ENCODE data around the gene KIF23.
"Not testable (repeated sequence)": the region's sequence is repeated elsewhere in the genome, so short reads cannot be mapped to it uniquely, and the experiment has no call there.

KIF23 gene

DNA sequence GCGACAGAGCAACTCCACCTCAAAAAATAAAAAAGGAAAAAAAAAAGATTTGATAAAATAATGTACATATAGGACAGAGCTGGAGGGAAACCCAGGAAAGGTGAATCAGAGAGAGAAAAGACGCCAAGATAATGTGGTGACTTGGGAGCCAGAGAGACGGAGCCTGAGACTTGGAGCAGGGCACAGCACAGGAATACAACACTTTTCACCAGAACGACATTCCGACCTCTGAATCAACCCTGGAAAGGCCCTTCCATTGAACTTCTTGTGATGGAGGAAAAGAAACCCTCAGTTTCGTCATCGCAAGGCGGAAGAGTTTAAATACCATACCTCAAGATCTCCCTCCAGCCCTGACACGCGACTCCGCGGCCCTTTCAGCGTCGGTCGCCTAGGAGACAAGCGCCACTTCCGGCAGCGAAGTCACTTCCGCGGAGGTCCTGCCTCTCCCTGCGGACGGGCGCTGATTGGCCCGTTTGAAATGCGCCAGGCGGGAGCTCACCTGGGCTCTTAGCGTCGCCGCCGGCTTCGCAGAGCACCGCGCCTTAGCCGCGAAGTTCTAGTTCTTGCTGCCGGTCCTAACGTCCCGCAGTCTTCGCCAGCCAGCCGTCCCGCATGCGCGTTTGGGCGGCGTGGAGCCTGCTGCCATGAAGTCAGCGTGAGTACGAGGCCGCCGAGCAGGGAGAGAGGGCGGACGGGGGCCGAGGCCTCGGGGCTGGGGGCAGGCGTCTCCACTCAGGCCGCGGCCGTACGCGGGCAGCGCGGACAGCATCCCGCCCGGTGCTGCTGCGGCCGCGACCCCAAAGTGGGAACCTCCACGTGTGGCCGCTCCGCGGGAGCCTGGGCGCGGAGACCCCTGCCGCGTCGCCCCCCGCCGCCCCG lies at the start of gene KIF23:
KIF23 (plus strand) TSS at position 528 of the 879 bp plus-strand sequence; CDS start at position 645, 117 bp downstream.
- peak; percentile 99 for DNase-seq

GRCh38 chr15:69367236-69367635 lies 46.9 kb upstream of the KIF23 start:
- no peak for DNase-seq

DNA sequence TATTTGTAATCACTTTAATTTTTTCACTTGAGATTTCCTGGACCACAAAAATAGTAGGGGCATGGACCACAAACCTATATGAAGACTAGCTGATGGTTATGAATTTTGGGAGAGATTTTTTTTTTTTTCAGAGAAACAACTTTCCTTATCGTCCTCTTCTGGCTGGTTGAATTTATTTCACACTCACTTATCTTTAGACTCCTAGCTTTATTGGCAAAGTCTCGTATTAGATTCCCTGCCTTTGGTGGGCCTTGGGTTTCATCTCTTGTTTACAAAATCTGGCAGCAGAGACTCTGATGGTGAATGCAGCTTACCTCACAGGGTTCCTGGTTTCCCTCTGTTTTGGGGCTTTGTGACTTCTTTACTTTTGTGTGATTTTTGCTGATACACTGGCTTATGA lies 44.5 kb upstream of the KIF23 start:
- no peak for DNase-seq

GRCh38 chr15:69373406-69373805 lies 40.7 kb upstream of the KIF23 start:
- DNase-seq: no peak

GRCh38 chr15:69375151-69375790 lies 38.9 kb upstream of the KIF23 start:
- DNase-seq: no peak

DNA sequence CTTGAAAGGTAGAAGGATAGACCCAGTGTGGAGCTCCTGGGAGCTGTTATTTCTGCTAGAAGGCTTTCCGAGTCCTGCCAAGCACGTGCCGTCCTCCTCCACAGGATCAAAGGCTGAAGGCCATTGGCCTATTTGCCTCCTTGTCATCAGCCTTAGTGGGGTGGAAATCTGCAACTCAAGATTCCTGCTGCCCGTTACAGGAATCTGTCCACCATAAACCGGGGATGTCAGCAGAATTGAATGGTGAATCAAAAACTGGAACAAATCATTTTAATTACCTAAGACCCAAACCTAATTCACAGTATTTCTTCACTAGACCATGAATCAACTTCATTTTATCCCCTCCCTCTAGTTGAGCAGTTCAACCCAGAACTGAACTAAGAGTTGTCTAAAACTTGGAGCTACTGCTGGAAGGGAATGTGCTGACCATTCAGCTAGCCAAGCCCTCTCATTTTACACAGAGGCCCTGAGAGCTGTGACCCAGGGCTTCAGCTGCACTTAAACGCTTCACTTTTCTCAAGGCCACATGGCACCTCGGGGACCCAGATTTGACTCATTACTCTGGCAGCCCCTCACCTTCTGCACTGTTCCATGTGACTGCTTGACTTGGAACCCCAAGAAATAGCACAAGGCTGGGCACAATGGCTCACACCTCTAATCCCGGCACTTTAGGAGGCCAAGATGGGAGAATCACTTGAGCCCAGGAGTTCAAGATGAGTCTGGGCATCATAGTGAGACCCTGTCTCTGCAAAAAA lies 36.8 kb upstream of the KIF23 start:
- DNase-seq: no peak

- peak; percentile 47 for DNase-seq
These were observed 33.9 kb upstream of the KIF23 start for GRCh38 chr15:69380100-69380725.

DNA sequence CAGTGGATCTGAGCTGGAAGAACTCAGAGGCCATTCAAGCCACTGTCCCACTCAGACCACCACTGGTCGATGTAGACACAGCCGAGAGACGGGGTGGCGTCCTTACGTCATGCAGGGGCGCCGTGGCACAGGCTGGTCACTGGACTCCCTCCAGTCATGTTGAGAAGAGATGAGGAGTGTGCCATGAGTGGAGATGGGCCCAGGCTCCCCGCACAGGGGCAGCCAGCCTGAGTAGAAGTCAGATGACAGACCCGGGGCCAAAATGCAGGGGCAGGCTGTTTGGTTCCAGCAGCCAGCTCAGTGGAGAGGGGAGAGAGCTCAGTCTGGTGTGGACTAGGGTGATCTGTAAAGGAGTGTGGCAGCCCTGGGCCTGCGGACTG lies 33.4 kb upstream of the KIF23 start:
- DNase-seq: no peak

DNA sequence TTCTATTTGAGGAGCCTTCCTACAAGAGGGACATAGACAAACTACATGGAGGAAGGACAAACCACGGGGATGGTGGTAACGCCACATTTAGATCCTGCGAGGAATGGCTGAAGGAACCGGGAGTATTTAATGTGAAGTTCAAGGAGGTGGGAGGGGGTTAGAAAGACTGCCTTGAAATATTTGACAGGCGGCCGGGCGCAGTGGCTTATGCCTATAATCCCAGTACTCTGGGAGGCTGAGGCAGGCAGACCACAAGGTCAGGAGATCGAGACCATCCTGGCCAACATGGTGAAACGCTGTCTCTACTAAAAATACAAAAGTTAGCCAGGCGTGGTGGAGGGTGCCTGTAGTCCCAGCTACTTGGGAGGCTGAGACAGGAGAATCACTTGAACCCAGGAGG lies 32.0 kb upstream of the KIF23 start:
- DNase-seq: not testable (repeated sequence)

GRCh38 chr15:69384066-69384465 lies 30.1 kb upstream of the KIF23 start:
- not testable (repeated sequence) for DNase-seq

GRCh38 chr15:69384626-69385598 lies 29.2 kb upstream of the KIF23 start:
- DNase-seq: no peak

- DNase-seq: no peak
These were observed 28.3 kb upstream of the KIF23 start for GRCh38 chr15:69385831-69386230.

- DNase-seq: no peak
These were observed 27.9 kb upstream of the KIF23 start for GRCh38 chr15:69386284-69386683.

DNA sequence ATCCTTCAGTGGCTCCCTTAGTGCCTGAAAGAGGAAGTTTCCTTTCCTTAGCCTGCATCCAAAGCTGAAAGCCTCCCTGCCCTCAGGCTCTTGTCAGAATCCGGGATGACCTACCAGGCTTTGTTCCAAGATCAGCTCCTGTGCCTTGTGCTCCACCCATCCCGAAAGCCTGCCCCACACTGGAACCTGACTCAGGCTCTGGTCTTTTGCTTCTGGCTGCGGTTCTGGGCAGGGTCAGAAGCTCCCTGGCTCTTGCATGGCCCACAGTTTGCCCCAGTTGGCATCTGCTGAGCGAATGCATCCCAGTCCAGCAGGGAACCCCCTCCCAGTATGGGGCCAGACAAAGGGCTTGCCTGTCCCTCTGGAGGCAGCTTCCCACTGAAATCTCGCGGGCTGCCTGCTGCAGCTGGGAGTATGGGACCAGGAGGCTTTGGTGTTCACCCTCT lies 25.9 kb upstream of the KIF23 start:
- peak; percentile 95 for DNase-seq

- no peak for DNase-seq
These were observed 24.7 kb upstream of the KIF23 start for GRCh38 chr15:69389426-69389825.

DNA sequence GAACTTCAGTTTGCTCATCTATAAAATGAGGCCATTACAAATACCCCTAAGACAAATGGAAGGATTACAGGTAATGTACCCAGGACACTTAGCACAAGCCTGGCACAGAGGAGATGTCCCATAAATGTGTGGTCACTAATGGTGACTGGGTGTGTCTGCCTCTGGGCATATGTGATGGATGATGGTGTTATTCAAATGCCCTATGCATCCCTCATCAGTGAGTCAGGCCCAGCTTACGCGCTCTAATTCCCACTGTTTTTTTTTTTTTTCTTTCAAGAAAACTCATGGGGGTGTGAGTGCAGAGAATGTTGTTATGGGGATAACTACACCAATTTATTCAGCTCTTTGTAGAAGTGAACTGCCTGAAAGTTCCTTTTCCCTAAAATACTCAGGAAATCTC lies 23.6 kb upstream of the KIF23 start:
- peak; percentile 81 for DNase-seq

GRCh38 chr15:69391046-69391757 lies 22.9 kb upstream of the KIF23 start:
- DNase-seq: no peak

- peak; percentile 57 for DNase-seq
These were observed 21.8 kb upstream of the KIF23 start for GRCh38 chr15:69392352-69392751.

DNA sequence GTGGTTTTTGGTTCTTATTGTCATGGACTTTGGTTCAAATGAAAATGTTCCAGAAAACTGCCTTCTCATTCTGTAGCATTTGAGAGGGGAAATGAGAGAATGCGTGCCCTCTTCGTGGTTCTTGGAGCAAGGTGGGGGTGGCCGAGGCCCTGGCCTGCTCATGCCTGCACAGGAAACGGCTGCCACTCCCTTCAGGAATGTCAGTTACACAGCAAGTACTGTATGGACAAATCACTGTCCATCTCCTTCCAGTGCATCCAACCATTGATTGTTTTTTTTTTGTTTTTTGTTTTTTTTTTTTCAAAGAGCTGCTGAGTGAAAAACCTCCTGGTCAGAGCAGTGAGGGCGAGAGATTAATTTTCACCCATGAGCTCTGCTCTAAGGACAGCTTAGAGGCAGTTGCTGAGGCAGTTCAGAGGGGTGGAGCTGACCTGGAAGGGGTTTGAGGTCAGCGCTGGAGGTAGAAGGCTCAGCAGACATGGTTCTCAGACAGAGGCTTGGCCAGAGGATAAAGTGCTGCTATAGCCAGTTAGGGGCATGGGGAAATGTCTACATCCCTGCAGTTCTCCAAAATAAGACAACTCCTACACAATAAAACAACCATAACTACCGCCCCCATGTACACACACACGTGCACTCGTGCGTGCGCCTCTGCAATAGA lies 20.2 kb upstream of the KIF23 start:
- peak; percentile 74 for DNase-seq

GRCh38 chr15:69394556-69395282 lies 19.4 kb upstream of the KIF23 start:
- peak; percentile 72 for DNase-seq
